Inferior parietal cortex (tissue), 1 donor: Measurements from ENCODE around the gene SLC2A4RG.
A peak's percentile ranks its signal among the peaks of the same experiment; 100 is the strongest.

Experiments used
- DNase-seq: peaks from one replicate; pipeline ENCODE4 v3.0.0-alpha.2; 2016; ENCODE audit errors: extremely low spot score

The SLC2A4RG gene

GRCh38 chr20:63699466-63700198, 39.9 kb upstream of the SLC2A4RG start:
- no peak for DNase-seq

GRCh38 chr20:63700199-63701050, 39.2 kb upstream of the SLC2A4RG start:
- no peak for DNase-seq

GRCh38 chr20:63701051-63701328, 38.6 kb upstream of the SLC2A4RG start:
- no peak for DNase-seq

- no peak for DNase-seq
These were observed 38.1 kb upstream of the SLC2A4RG start for GRCh38 chr20:63701329-63702035.

- DNase-seq: no peak
These were observed 37.4 kb upstream of the SLC2A4RG start for GRCh38 chr20:63702036-63702665.

GRCh38 chr20:63702751-63703470, 36.7 kb upstream of the SLC2A4RG start:
- DNase-seq: no peak

GRCh38 chr20:63703471-63703975, 36.1 kb upstream of the SLC2A4RG start:
- DNase-seq: no peak

- DNase-seq: no peak
These were observed 35.4 kb upstream of the SLC2A4RG start for GRCh38 chr20:63703976-63704748.

GRCh38 chr20:63704749-63705117, 34.8 kb upstream of the SLC2A4RG start:
- DNase-seq: no peak

GRCh38 chr20:63705232-63706026, 34.1 kb upstream of the SLC2A4RG start:
- no peak for DNase-seq

GRCh38 chr20:63706027-63706695, 33.4 kb upstream of the SLC2A4RG start:
- DNase-seq: no peak

GRCh38 chr20:63706852-63707557, 32.6 kb upstream of the SLC2A4RG start:
- no peak for DNase-seq

- DNase-seq: peak; percentile 90
These were observed 31.8 kb upstream of the SLC2A4RG start, which contains the start of the genes ARFRP1 and ZGPAT for GRCh38 chr20:63707558-63708300. Gene ARFRP1, minus strand, starts transcription at chr20:63707976. Its CDS starts 885 bp downstream, at chr20:63707091. Gene ZGPAT, plus strand, starts transcription at chr20:63708039. Its CDS starts 542 bp downstream, at chr20:63708581.

GRCh38 chr20:63708301-63709148, 31.1 kb upstream of the SLC2A4RG start:
- DNase-seq: no peak

GRCh38 chr20:63709149-63709527, 30.4 kb upstream of the SLC2A4RG start:
- DNase-seq: no peak

- DNase-seq: no peak
These were observed 28.4 kb upstream of the SLC2A4RG start for GRCh38 chr20:63711085-63711645.
